ENCODE data around the gene DPPA2. TPM values are rescaled to one million over a fixed set of nuclear protein-coding genes. Genes with fewer than 3 reads are reported as not detected.

DPPA2 gene
- total RNA-seq, 2 donors from 2014 or later = not detected

GRCh38 chr3:109330405-109330804 lies 14.1 kb upstream of the DPPA2 start:
- H3K36me3 ChIP-seq (replicated peaks in 1 of 2; ENCODE audit: insufficient read depth in 1 of 2, low read depth in 2 of 2) = no peaks in the 10 kb centered on the region
- 64 to 80% methylated on average over 7 of the region's 7 CpGs for WGBS, 2 donors
- no peak for ATAC-seq
- DNase-seq = no peak
- H3K27me3 ChIP-seq = no peaks in the 10 kb centered on the region
- H3K9me3 ChIP-seq = no peaks in the 10 kb centered on the region
- H3K4me1 ChIP-seq = no peaks in the 10 kb centered on the region
- intact Hi-C loops (cut with DNase I) = no loop called here
- H3K27ac ChIP-seq = no peak overlapping the region
- no peak overlapping the region for H3K4me3 ChIP-seq
- TF ChIP-seq POLR2A (IDR thresholded peaks at IDR 0.05) (no peak), CTCF (IDR thresholded peaks at IDR 0.05) (no peak)

GRCh38 chr3:109328202-109328601 lies 11.9 kb upstream of the DPPA2 start:
- intact Hi-C loops (cut with DNase I) = no loop called here
- DNase-seq = no peak
- Histone ChIP-seq H3K4me1 (no peaks in the 10 kb centered on the region), H3K27me3 (no peaks in the 10 kb centered on the region), H3K27ac (no peak overlapping the region), H3K4me3 (no peak overlapping the region), H3K9me3 (no peaks in the 10 kb centered on the region), H3K36me3 (replicated peaks in 1 of 2; ENCODE audit: insufficient read depth in 1 of 2, low read depth in 2 of 2) (no peaks in the 10 kb centered on the region)
- no peak for ATAC-seq
- TF ChIP-seq POLR2A (IDR thresholded peaks at IDR 0.05) = no peak
- no peak for TF ChIP-seq CTCF (IDR thresholded peaks at IDR 0.05)
- WGBS, 2 donors = 66 to 74% methylated on average over 3 of the region's 3 CpGs

- TF ChIP-seq POLR2A (IDR thresholded peaks at IDR 0.05) (no peak), CTCF (IDR thresholded peaks at IDR 0.05) (no peak)
- Histone ChIP-seq H3K9me3 (no peaks in the 10 kb centered on the region), H3K4me3 (no peak overlapping the region), H3K36me3 (replicated peaks in 1 of 2; ENCODE audit: insufficient read depth in 1 of 2, low read depth in 2 of 2) (no peaks in the 10 kb centered on the region), H3K4me1 (no peaks in the 10 kb centered on the region), H3K27me3 (no peaks in the 10 kb centered on the region), H3K27ac (no peak overlapping the region)
- intact Hi-C loops (cut with DNase I) = no loop called here
- no peak for DNase-seq
- ATAC-seq = no peak
- WGBS, 2 donors = 56 to 58% methylated on average over 3 of the region's 3 CpGs
Measured at GRCh38 chr3:109325657-109326056, 9.3 kb upstream of the DPPA2 start.

GRCh38 chr3:109325109-109325508 lies 8.8 kb upstream of the DPPA2 start:
- intact Hi-C loops (cut with DNase I) = no loop called here
- no peak for DNase-seq
- no peak overlapping the region for H3K4me3 ChIP-seq
- H3K36me3 ChIP-seq (replicated peaks in 1 of 2; ENCODE audit: insufficient read depth in 1 of 2, low read depth in 2 of 2) = no peaks in the 10 kb centered on the region
- TF ChIP-seq POLR2A (IDR thresholded peaks at IDR 0.05) = no peak
- TF ChIP-seq CTCF (IDR thresholded peaks at IDR 0.05) = no peak
- 40 to 65% methylated on average over 1 to 5 of the region's 5 CpGs for WGBS, 2 donors
- no peaks in the 10 kb centered on the region for H3K9me3 ChIP-seq
- ATAC-seq = no peak
- no peaks in the 10 kb centered on the region for H3K27me3 ChIP-seq
- no peaks in the 10 kb centered on the region for H3K4me1 ChIP-seq
- H3K27ac ChIP-seq = no peak overlapping the region

- WGBS, 2 donors = 44 to 50% methylated on average over 1 of the region's 1 CpG
- no peak for ATAC-seq
Measured at GRCh38 chr3:109313061-109313460, 3.3 kb downstream of the DPPA2 start.

More at GRCh38 chr3:109313061-109313460, 3.3 kb downstream of the DPPA2 start:
- H3K4me3 ChIP-seq = no peak overlapping the region
- no peaks in the 10 kb centered on the region for H3K36me3 ChIP-seq (replicated peaks in 1 of 2; ENCODE audit: insufficient read depth in 1 of 2, low read depth in 2 of 2)
- intact Hi-C loops (cut with DNase I) = no loop called here
- H3K4me1 ChIP-seq = no peaks in the 10 kb centered on the region
- DNase-seq = no peak
- no peak for TF ChIP-seq POLR2A (IDR thresholded peaks at IDR 0.05)
- H3K27me3 ChIP-seq = no peaks in the 10 kb centered on the region
- no peak overlapping the region for H3K27ac ChIP-seq
- no peaks in the 10 kb centered on the region for H3K9me3 ChIP-seq

Data from body of pancreas (tissue), 4 donors.